H1 (cell line): ENCODE measurements around the gene LRRC14B. TPM values are rescaled to one million over a fixed set of nuclear protein-coding genes. Genes with fewer than 3 reads are reported as not detected.

Experiments
- CTCF ChIA-PET: fragments of 300-600 bp; sonication (Branson Sonifier 250); formaldehyde crosslinking; loops from one replicate; lab custom pipeline; 2021; ENCODE audit not compliant: partially characterized antibody; lab: Charles Lee
- POLR2A ChIA-PET: fragments of 300-600 bp; sonication (Branson Sonifier 250); formaldehyde crosslinking; loops from one replicate; lab custom pipeline; 2021; ENCODE audit warnings: inconsistent platforms; ENCODE audit not compliant: partially characterized antibody; lab: Charles Lee
- DNase-seq, 2 experiments: peaks; one replicate each; pipeline versions ENCODE4 v3.0.0 to v3.0.0-alpha.2; 2010 to 2022; ENCODE audit warnings: low spot score in 2 of 2, low read depth in 1 of 2, mixed read lengths in 1 of 2
- FAIRE-seq: peaks from 2 replicates; lab custom pipeline; 2011; peaks lifted over from hg19 to GRCh38; lab: Jason Lieb, UNC
- H2AFZ ChIP-seq: 2 replicates; pipeline ENCODE4 v1.8.1; 2012; ENCODE audit warnings: low read length, inconsistent platforms
- H2AK5ac ChIP-seq: 2 replicates; pipeline ENCODE4 v1.6.1; 2013; ENCODE audit warnings: low read depth, low read length
- H2BK120ac ChIP-seq: replicated peaks from 2 replicates; pipeline ENCODE3; 2013; ENCODE audit warnings: low read depth, low read length, inconsistent platforms
- H2BK12ac ChIP-seq: 2 replicates; pipeline ENCODE4 v1.6.1; 2013; ENCODE audit warnings: low read depth, low read length
- H2BK15ac ChIP-seq: 2 replicates; pipeline ENCODE4 v1.6.1; 2013; ENCODE audit warnings: low read length
- H2BK20ac ChIP-seq: 2 replicates; pipeline ENCODE4 v1.6.1; 2013; ENCODE audit warnings: low read length
- H2BK5ac ChIP-seq: 2 replicates; pipeline ENCODE4 v1.6.1; 2013; ENCODE audit warnings: low read depth, low read length
- H3K14ac ChIP-seq: 2 replicates; pipeline ENCODE4 v1.6.1; 2013; ENCODE audit warnings: inconsistent platforms; ENCODE audit not compliant: insufficient read length
- H3K18ac ChIP-seq: 2 replicates; pipeline ENCODE4 v1.6.1; 2013; ENCODE audit warnings: low read length; ENCODE audit errors: extremely low read depth
- H3K23ac ChIP-seq: 2 replicates; pipeline ENCODE4 v1.6.1; 2013; ENCODE audit warnings: inconsistent platforms; ENCODE audit not compliant: insufficient read length
- H3K23me2 ChIP-seq: 2 replicates; pipeline ENCODE4 v1.6.1; 2013; ENCODE audit warnings: low read depth, low read length
- H3K27ac ChIP-seq: 2 replicates; pipeline ENCODE4 v1.6.1; 2011; ENCODE audit warnings: low read depth, low read length, inconsistent platforms
- H3K27me3 ChIP-seq, 4 experiments: replicated peaks in 1 of 4; 1 replicate in 1 of 4; 2 replicates in 3 of 4; pipeline versions ENCODE4 v1.6.1 to v1.8.1; 2011 to 2013; ENCODE audit warnings: low read length in 3 of 4, mild to moderate bottlenecking in 3 of 4, inconsistent platforms in 2 of 4, mixed read lengths in 2 of 4, moderate library complexity in 1 of 4; ENCODE audit not compliant: control insufficient read depth in 3 of 4, insufficient read depth in 3 of 4; ENCODE audit errors: extremely low read depth in 1 of 4
- H3K36me3 ChIP-seq, 4 experiments: 2 replicates each; pipeline versions ENCODE4 v1.6.1 to v1.8.1; 2011 to 2013; ENCODE audit warnings: mild to moderate bottlenecking in 4 of 4, low read length in 3 of 4, moderate library complexity in 2 of 4, control low read depth in 1 of 4, inconsistent platforms in 1 of 4; ENCODE audit not compliant: insufficient read depth in 4 of 4, control insufficient read depth in 2 of 4
- H3K4ac ChIP-seq: replicated peaks from 2 replicates; pipeline ENCODE3; 2013; ENCODE audit warnings: low read length, low read depth, mixed read lengths, inconsistent platforms; ENCODE audit not compliant: insufficient read length
- H3K4me1 ChIP-seq, 4 experiments: replicated peaks in 1 of 4; 1 replicate in 1 of 4; 2 replicates in 3 of 4; pipeline versions ENCODE4 v1.6.1 to v1.8.1; 2011 to 2013; ENCODE audit warnings: low read length in 3 of 4, inconsistent platforms in 2 of 4, mixed read lengths in 1 of 4; ENCODE audit not compliant: insufficient read depth in 4 of 4, control insufficient read depth in 3 of 4
- H3K4me2 ChIP-seq, 2 experiments: 2 replicates each; pipeline versions ENCODE4 v1.6.1 to v1.8.1; 2011 to 2013; ENCODE audit warnings: low read depth in 2 of 2, low read length in 2 of 2, control low read depth in 1 of 2, inconsistent platforms in 1 of 2, mild to moderate bottlenecking in 1 of 2; ENCODE audit not compliant: insufficient read depth in 1 of 2
- H3K4me3 ChIP-seq, 4 experiments: fragments of 200-600, 300-600 bp in 1 of 4; sonication (generic), shearing (Covaris generic), sonication (Bioruptor Twin) in 1 of 4; 2 replicates each; pipeline versions ENCODE4 v1.5.1 to v1.8.1; 2011 to 2016; ENCODE audit warnings: low read length in 4 of 4, low read depth in 3 of 4, control low read depth in 2 of 4, inconsistent platforms in 2 of 4, mild to moderate bottlenecking in 2 of 4, mixed read lengths in 1 of 4, moderate library complexity in 1 of 4; ENCODE audit not compliant: insufficient read depth in 2 of 4; ENCODE audit errors: extremely low read depth in 1 of 4
- H3K56ac ChIP-seq: replicated peaks from 2 replicates; pipeline ENCODE3; 2013; ENCODE audit warnings: low read depth, mild to moderate bottlenecking, mixed read lengths, low read length, inconsistent platforms; ENCODE audit not compliant: insufficient read length
- H3K79me1 ChIP-seq: 2 replicates; pipeline ENCODE4 v1.6.1; 2013; ENCODE audit warnings: low read depth, low read length, control low read depth
- H3K79me2 ChIP-seq, 2 experiments: 2 replicates each; pipeline versions ENCODE4 v1.6.1 to v1.8.1; 2012 to 2013; ENCODE audit warnings: low read length in 2 of 2, mild to moderate bottlenecking in 2 of 2, inconsistent platforms in 1 of 2; ENCODE audit not compliant: insufficient read depth in 2 of 2, control insufficient read depth in 1 of 2
- H3K9ac ChIP-seq, 4 experiments: replicated peaks in 1 of 4; 1 replicate in 1 of 4; 2 replicates in 3 of 4; pipeline versions ENCODE4 v1.6.1 to v1.8.1; 2011 to 2013; ENCODE audit warnings: low read depth in 3 of 4, low read length in 3 of 4, control low read depth in 2 of 4, mild to moderate bottlenecking in 2 of 4, moderate library complexity in 2 of 4, inconsistent platforms in 1 of 4; ENCODE audit errors: extremely low read depth in 1 of 4
- H3K9me3 ChIP-seq, 2 experiments: 2 replicates each; pipeline versions ENCODE4 v1.6.1 to v1.8.1; 2012 to 2013; ENCODE audit warnings: mild to moderate bottlenecking in 2 of 2, moderate library complexity in 2 of 2, control low read depth in 1 of 2, inconsistent platforms in 1 of 2, low read depth in 1 of 2, low read length in 1 of 2, mixed read lengths in 1 of 2; ENCODE audit not compliant: insufficient read depth in 2 of 2
- H4K20me1 ChIP-seq, 2 experiments: replicated peaks in 1 of 2; 2 replicates each; pipeline versions ENCODE3 to v1.8.1; 2011 to 2013; ENCODE audit warnings: inconsistent platforms in 2 of 2, low read length in 2 of 2, mild to moderate bottlenecking in 1 of 2; ENCODE audit not compliant: insufficient read depth in 2 of 2, control insufficient read depth in 1 of 2
- H4K5ac ChIP-seq: 2 replicates; pipeline ENCODE4 v1.6.1; 2013; ENCODE audit warnings: low read length, low read depth, mixed read lengths, inconsistent platforms; ENCODE audit not compliant: insufficient read length
- H4K8ac ChIP-seq: 2 replicates; pipeline ENCODE4 v1.8.0; 2013; ENCODE audit warnings: mild to moderate bottlenecking, moderate library complexity, low read length, inconsistent platforms; ENCODE audit not compliant: insufficient read depth; ENCODE audit errors: extremely low read depth
- H4K91ac ChIP-seq: replicated peaks from 2 replicates; pipeline ENCODE3; 2013; ENCODE audit warnings: low read length, mixed read lengths, inconsistent platforms; ENCODE audit not compliant: insufficient read length
- BACH1 ChIP-seq: IDR thresholded peaks from 2 replicates; pipeline ENCODE4 v1.6.1; 2012; ENCODE audit warnings: low read length, improper control_type of control experiment
- BCL11A ChIP-seq, 2 experiments: IDR thresholded peaks; one replicate each; pipeline ENCODE4 v1.6.1; 2011; ENCODE audit warnings: low read depth in 2 of 2, low read length in 2 of 2, mild to moderate bottlenecking in 2 of 2
- CBX8 ChIP-seq: fragments of 300-800, 300-1000 bp; sonication (generic); IDR thresholded peaks from 2 replicates; pipeline ENCODE4 v1.7.1; 2016; ENCODE audit warnings: low read depth, low read length, borderline replicate concordance
- CREB1 ChIP-seq: IDR thresholded peaks from 2 replicates; pipeline ENCODE4 v1.6.1; 2012; ENCODE audit warnings: inconsistent platforms
- CTBP2 ChIP-seq: IDR thresholded peaks from 2 replicates; pipeline ENCODE4 v1.7.0; 2011; ENCODE audit warnings: borderline replicate concordance, mild to moderate bottlenecking, moderate library complexity, mixed read lengths, low read length; ENCODE audit not compliant: insufficient read depth, insufficient read length
- MAFK ChIP-seq: IDR thresholded peaks from 2 replicates; pipeline ENCODE4 v1.6.1; 2012; ENCODE audit warnings: low read depth, mild to moderate bottlenecking, improper control_type of control experiment, low read length
- POLR2A ChIP-seq, 2 experiments: IDR thresholded peaks; 1 replicate in 1 of 2; 2 replicates in 1 of 2; pipeline ENCODE4 v1.6.1; 2011; ENCODE audit warnings: low read depth in 2 of 2, low read length in 2 of 2, mild to moderate bottlenecking in 2 of 2; ENCODE audit errors: control extremely low read depth in 1 of 2
- POLR2AphosphoS5 ChIP-seq: IDR thresholded peaks from 2 replicates; pipeline ENCODE4 v1.6.1; 2011; ENCODE audit warnings: low read depth, low read length
- RAD21 ChIP-seq, 2 experiments: IDR thresholded peaks in 1 of 2; conservative IDR thresholded peaks in 1 of 2; 2 replicates each; pipeline ENCODE4 v1.6.1; 2011; ENCODE audit warnings: low read depth in 2 of 2, low read length in 2 of 2, improper control_type of control experiment in 1 of 2, inconsistent platforms in 1 of 2, mild to moderate bottlenecking in 1 of 2, moderate library complexity in 1 of 2
- SP1 ChIP-seq: IDR thresholded peaks from 2 replicates; pipeline ENCODE4 v1.6.1; 2011; ENCODE audit warnings: low read depth, low read length
- ZNF274 ChIP-seq: IDR thresholded peaks from 2 replicates; pipeline ENCODE4 v1.7.0; 2012; ENCODE audit warnings: low read length, borderline replicate concordance; ENCODE audit errors: extremely low read depth
- WGBS, 2 experiments: shearing (Covaris generic) in 1 of 2; methylation state at CpG; one replicate each; pipeline versions ENCODE4 v1.1.6 to v1.1.7; 2013 to 2015; ENCODE audit warnings: low lambda C conversion rate in 2 of 2, mixed read lengths in 2 of 2, inconsistent platforms in 1 of 2, low coverage in 1 of 2, missing lambda C conversion rate in 1 of 2; ENCODE audit not compliant: insufficient replicate concordance in 2 of 2, insufficient coverage in 1 of 2, insufficient read length in 1 of 2; ENCODE audit errors: extremely low coverage in 1 of 2, missing lambda C conversion rate in 1 of 2; 5-methylcytosine and 5-hydroxymethylcytosine counted together
- polyA plus RNA-seq, 7 experiments: library from polyadenylated mRNA; depleted of rRNA in 3 of 7; stranded (reverse) in 5 of 7; unstranded in 2 of 7; fragments of >200 nt in 5 of 7; fragments of 200-250 nt in 2 of 7; gene quantifications; 1 replicate in 5 of 7; 2 replicates in 1 of 7; 4 replicates in 1 of 7; pipeline versions ENCODE4 v1.2.1 to v1.2.3, GENCODE V29; 2011 to 2013; ENCODE audit warnings: missing spikeins in 2 of 7, mixed read lengths in 2 of 7
- total RNA-seq: library from RNA; stranded (reverse); fragmentation: NEBNext Ultra II Directional; extraction: Animal tissue kit (Norgen Biotek cat#: 25700); gene quantifications from 2 replicates; pipeline ENCODE4 v1.2.1, GENCODE V29; 2021

Gene LRRC14B
- total and polyA plus RNA-seq, 2 of the 8 experiments (the other 6 are each of a cell fraction or from before 2014, with no cell fraction given): not detected

DNA sequence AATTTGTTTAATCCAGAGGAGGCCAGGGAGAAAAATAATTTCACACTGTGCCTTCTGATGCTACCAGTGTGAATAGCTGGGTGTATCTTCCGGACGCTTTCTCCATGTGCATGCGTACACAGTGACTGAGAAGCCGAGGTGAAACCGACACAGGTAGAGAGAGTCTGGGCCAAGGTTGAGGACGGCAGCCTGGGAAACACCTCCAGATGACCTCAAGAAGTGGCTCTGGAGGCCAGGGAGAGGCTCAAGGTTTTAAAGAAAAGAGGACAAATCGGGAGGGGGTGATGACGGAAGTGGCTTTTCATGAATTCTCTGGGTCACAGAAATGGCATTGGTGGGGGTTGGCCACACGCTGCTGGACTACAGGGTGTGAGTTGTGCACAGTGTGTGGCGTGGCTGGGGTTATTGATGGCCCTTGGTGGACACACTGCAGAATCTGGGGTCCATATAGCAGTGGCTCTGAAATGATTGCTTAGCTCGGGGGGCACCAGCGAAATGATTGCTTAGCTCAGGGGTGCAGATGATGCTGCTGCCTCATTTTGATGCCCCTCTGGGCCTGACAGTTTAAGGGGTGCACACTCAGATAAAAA, 34.1 kb upstream of the LRRC14B start:
- Histone ChIP-seq H2AK5ac (no peak overlapping the region), H4K8ac (no peak overlapping the region), H2BK5ac (no peak overlapping the region), H4K5ac (no peak overlapping the region), H3K79me2 (no peaks in the 10 kb centered on the region), H3K4ac (no peak overlapping the region), H4K91ac (no peak overlapping the region), H3K79me1 (no peaks in the 10 kb centered on the region; the same call in 1 of the 2 replicates), H2BK15ac (no peak overlapping the region), H3K4me1 (peaks cover 0 to 2% (median 0%) of the 10 kb centered on the region in 4 experiments; a peak in 2 of 7 replicates), H3K4me3 (no peak overlapping the region), H2BK120ac (no peak overlapping the region), H2AFZ (no peak overlapping the region), H4K20me1 (peaks cover 0 to 4% of the 10 kb centered on the region in 2 experiments), H3K56ac (no peak overlapping the region), H3K9ac (no peak overlapping the region), H3K23ac (no peak overlapping the region), H2BK12ac (no peak overlapping the region), H3K9me3 (no peaks in the 10 kb centered on the region), H3K23me2 (no peaks in the 10 kb centered on the region), H2BK20ac (no peak overlapping the region), H3K18ac (no peak overlapping the region), H3K4me2 (no peak overlapping the region), H3K36me3 (peaks cover 14 to 79% (median 34%) of the 10 kb centered on the region in 4 experiments; a peak in 7 of 8 replicates), H3K27ac (no peak overlapping the region), H3K14ac (no peak overlapping the region), H3K27me3 (no peaks in the 10 kb centered on the region)
- TF ChIP-seq CREB1 (no peak), CBX8 (no peak), SP1 (no peak), CTBP2 (no peak), POLR2A (IDR thresholded peaks at IDR 0.05; ENCODE audit: control extremely low read depth in 1 of 2, low read depth in 2 of 2, low read length in 2 of 2) (0 out of 3 replicates have a peak, but pooled peaks of 1 of the 2 experiments have one; percentile 42), RAD21 (IDR thresholded peaks at IDR 0.05 in 1 of 2, conservative IDR thresholded peaks at IDR 0.05 in 1 of 2; ENCODE audit: low read depth in 2 of 2, low read length in 2 of 2) (no peak), BCL11A (IDR thresholded peaks at IDR 0.05; ENCODE audit: low read depth in 2 of 2, low read length in 2 of 2) (no peak), MAFK (no peak), ZNF274 (no peak), POLR2AphosphoS5 (peak; percentile 12; the same call in 1 of the 2 replicates), BACH1 (no peak)
- DNase-seq (peak in 1 of 2 experiments; percentile 35), FAIRE-seq (no peak)
- ChIA-PET CTCF (interaction anchor here (0.5 to 0.6 kb wide), 2 partner anchors 10 to 37 kb away, joined by 3 read pairs; no protein-coding TSS in a partner anchor), POLR2A (interaction anchor here (1.3 to 1.5 kb wide), 3 partner anchors 11 to 19 kb away, joined by 3 to 5 read pairs (median 4); no protein-coding TSS in a partner anchor)
- 91% methylated on average over 12 of the region's 12 CpGs; no CpG with 5 or more reads in 1 of the 2 experiments for WGBS, 2 experiments
